Keratinocyte (primary cell): ENCODE results near the gene ZNF362. TPM values are rescaled to one million over a fixed set of nuclear protein-coding genes. Genes with fewer than 3 reads are reported as not detected.

ENCODE experiments used
- DNase-seq: peaks from one replicate; pipeline ENCODE4 v3.0.0-alpha.2; 2011; ENCODE audit warnings: low read depth, missing footprints, low spot score
- FAIRE-seq: peaks from 2 replicates; lab custom pipeline; 2011; peaks lifted over from hg19 to GRCh38; lab: Jason Lieb, UNC
- H2AFZ ChIP-seq: 2 replicates; pipeline ENCODE4 v1.6.0; 2012; ENCODE audit warnings: low read length, control low read depth, inconsistent platforms; ENCODE audit not compliant: control insufficient read depth
- H3K27ac ChIP-seq: 2 replicates; pipeline ENCODE4 v1.5.1; 2011; ENCODE audit warnings: low read length; ENCODE audit not compliant: control insufficient read depth, insufficient read depth
- H3K27me3 ChIP-seq: 3 replicates; pipeline ENCODE4 v1.6.0; 2011; ENCODE audit warnings: low read length; ENCODE audit not compliant: control insufficient read depth, insufficient read depth; ENCODE audit errors: extremely low read depth
- H3K36me3 ChIP-seq, 2 experiments: 2 replicates in 1 of 2; 3 replicates in 1 of 2; pipeline ENCODE4 v1.5.1; 2011; ENCODE audit warnings: low read length in 2 of 2, mild to moderate bottlenecking in 1 of 2; ENCODE audit not compliant: control insufficient read depth in 2 of 2, insufficient read depth in 2 of 2; ENCODE audit errors: extremely low read depth in 1 of 2
- H3K4me1 ChIP-seq: 3 replicates; pipeline ENCODE4 v1.5.1; 2011; ENCODE audit warnings: low read length; ENCODE audit not compliant: control insufficient read depth, insufficient read depth; ENCODE audit errors: extremely low read depth
- H3K4me2 ChIP-seq: 3 replicates; pipeline ENCODE4 v1.6.0; 2011; ENCODE audit warnings: low read depth, low read length; ENCODE audit not compliant: control insufficient read depth, insufficient read depth; ENCODE audit errors: extremely low read depth
- H3K4me3 ChIP-seq, 3 experiments: fragments of 200-600 bp in 1 of 3; sonication (generic) in 1 of 3; 2 replicates in 2 of 3; 3 replicates in 1 of 3; pipeline ENCODE4 v1.5.1; 2011 to 2016; ENCODE audit warnings: low read length in 3 of 3, mild to moderate bottlenecking in 3 of 3, control low read depth in 2 of 3, inconsistent platforms in 1 of 3, low read depth in 1 of 3, mixed read lengths in 1 of 3, mixed run types in 1 of 3, moderate library complexity in 1 of 3; ENCODE audit not compliant: control insufficient read depth in 2 of 3, insufficient read depth in 2 of 3; ENCODE audit errors: extremely low read depth in 1 of 3
- H3K79me2 ChIP-seq: 2 replicates; pipeline ENCODE4 v1.6.0; 2012; ENCODE audit warnings: low read length; ENCODE audit not compliant: control insufficient read depth, insufficient read depth
- H3K9ac ChIP-seq: 3 replicates; pipeline ENCODE4 v1.6.0; 2011; ENCODE audit warnings: low read length; ENCODE audit not compliant: control insufficient read depth, insufficient read depth; ENCODE audit errors: extremely low read depth
- H3K9me1 ChIP-seq: 3 replicates; pipeline ENCODE4 v1.6.0; 2011; ENCODE audit warnings: low read length; ENCODE audit not compliant: control insufficient read depth, insufficient read depth; ENCODE audit errors: extremely low read depth
- H3K9me3 ChIP-seq: 2 replicates; pipeline ENCODE4 v1.5.1; 2012; ENCODE audit warnings: low read depth, low read length; ENCODE audit not compliant: control insufficient read depth
- H4K20me1 ChIP-seq: 3 replicates; pipeline ENCODE4 v1.6.0; 2011; ENCODE audit warnings: low read length; ENCODE audit not compliant: control insufficient read depth, insufficient read depth; ENCODE audit errors: extremely low read depth
- EZH2 ChIP-seq: IDR thresholded peaks from one replicate; pipeline ENCODE4 v1.6.1; 2012; ENCODE audit warnings: inconsistent platforms, mild to moderate bottlenecking, low read length, moderate library complexity
- dilution Hi-C: fragments of 300-500 bp; cut with MboI; formaldehyde crosslinking; loops from one replicate; pipeline ENCODE4 v1.7.0; 2020; ENCODE audit warnings: low sequenced_read_pairs; ENCODE audit not compliant: extremely low pct_ligation_motif_present
- polyA plus RNA-seq, 5 experiments: library from polyadenylated mRNA; depleted of rRNA in 3 of 5; stranded (reverse) in 3 of 5; stranded (forward) in 1 of 5; unstranded in 1 of 5; fragments of >200 nt; gene quantifications; 1 replicate in 1 of 5; 2 replicates in 3 of 5; 3 replicates in 1 of 5; pipeline versions ENCODE4 v1.2.1 to v1.2.3, GENCODE V29; 2011 to 2012; ENCODE audit warnings: missing spikeins in 2 of 5, low read depth in 1 of 5, low replicate concordance in 1 of 5
- TF ChIP-seq, protein P1 (sequence below), 3 experiments: IDR thresholded peaks in 1 of 3; conservative IDR thresholded peaks in 1 of 3; optimal IDR thresholded peaks in 1 of 3; 2 replicates in 2 of 3; 3 replicates in 1 of 3; pipeline versions ENCODE3 to v1.5.1; 2011; ENCODE audit warnings: low read length in 3 of 3, mild to moderate bottlenecking in 3 of 3, moderate library complexity in 2 of 3, control low read depth in 1 of 3, inconsistent platforms in 1 of 3; ENCODE audit not compliant: insufficient read depth in 2 of 3; ENCODE audit errors: extremely low read depth in 1 of 3

Gene ZNF362
- polyA plus RNA-seq, 1 donor (not counting 4 experiments of a cell fraction or from before 2014, with no cell fraction given): 2.2 TPM

DNA sequence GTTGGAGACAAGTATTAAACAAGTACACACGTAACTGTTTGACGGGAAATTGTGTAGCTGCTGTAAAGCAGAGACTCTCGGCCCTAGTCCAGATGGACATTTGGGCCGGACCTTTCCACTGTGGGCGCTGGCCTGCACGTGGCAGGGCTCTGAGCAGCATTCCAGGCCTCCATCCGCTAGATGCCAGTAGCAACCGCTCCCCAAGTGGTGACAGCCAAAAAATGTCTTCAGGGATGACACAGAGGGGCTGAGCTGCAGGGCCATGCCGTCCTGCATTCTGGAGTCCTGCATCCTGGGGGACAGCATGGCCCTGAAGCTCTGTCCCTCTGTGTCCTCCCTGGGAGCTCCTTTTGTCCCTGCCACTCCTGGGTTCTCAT is 39.8 kb downstream of the ZNF362 start:
- TF ChIP-seq EZH2: no peak
- TF ChIP-seq, protein P1, sequence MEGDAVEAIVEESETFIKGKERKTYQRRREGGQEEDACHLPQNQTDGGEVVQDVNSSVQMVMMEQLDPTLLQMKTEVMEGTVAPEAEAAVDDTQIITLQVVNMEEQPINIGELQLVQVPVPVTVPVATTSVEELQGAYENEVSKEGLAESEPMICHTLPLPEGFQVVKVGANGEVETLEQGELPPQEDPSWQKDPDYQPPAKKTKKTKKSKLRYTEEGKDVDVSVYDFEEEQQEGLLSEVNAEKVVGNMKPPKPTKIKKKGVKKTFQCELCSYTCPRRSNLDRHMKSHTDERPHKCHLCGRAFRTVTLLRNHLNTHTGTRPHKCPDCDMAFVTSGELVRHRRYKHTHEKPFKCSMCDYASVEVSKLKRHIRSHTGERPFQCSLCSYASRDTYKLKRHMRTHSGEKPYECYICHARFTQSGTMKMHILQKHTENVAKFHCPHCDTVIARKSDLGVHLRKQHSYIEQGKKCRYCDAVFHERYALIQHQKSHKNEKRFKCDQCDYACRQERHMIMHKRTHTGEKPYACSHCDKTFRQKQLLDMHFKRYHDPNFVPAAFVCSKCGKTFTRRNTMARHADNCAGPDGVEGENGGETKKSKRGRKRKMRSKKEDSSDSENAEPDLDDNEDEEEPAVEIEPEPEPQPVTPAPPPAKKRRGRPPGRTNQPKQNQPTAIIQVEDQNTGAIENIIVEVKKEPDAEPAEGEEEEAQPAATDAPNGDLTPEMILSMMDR (optimal IDR thresholded peaks at IDR 0.05 in 1 of 3, IDR thresholded peaks at IDR 0.05 in 1 of 3, conservative IDR thresholded peaks at IDR 0.05 in 1 of 3; ENCODE audit: extremely low read depth in 1 of 3, insufficient read depth in 2 of 3, low read length in 3 of 3): no peak
- peaks cover 3% of the 10 kb centered on the region for H3K4me1 ChIP-seq

DNA sequence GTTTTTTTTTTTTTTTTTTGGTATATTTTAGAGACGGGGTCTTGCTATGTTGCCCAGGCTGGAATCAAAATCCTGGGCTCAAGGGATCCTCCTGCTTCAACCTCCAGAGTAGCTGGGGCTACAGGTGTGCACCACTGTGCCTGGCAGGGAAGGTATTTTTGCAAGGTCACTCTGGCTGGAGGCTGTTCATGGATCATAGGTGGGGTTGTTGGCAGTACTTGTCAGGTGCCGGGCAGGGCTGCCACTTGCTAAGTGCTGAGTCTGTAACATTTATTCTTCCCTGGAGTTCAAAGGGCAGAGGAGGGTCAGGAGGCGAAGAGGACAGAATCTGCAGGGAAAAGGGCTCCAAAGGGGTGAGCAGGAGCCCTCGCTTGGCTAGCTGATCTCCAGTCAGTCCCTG is 40.5 kb downstream of the ZNF362 start:
- peaks cover 2 to 4% of the 10 kb centered on the region in 2 experiments for H3K36me3 ChIP-seq
- no peaks in the 10 kb centered on the region for H3K9me1 ChIP-seq
- H3K4me1 ChIP-seq: peaks cover 3% of the 10 kb centered on the region
- no peaks in the 10 kb centered on the region for H3K79me2 ChIP-seq
- no peaks in the 10 kb centered on the region for H4K20me1 ChIP-seq
- H2AFZ ChIP-seq: no peak overlapping the region
- H3K9me3 ChIP-seq: no peaks in the 10 kb centered on the region
- H3K27ac ChIP-seq: no peak overlapping the region
- no peak for TF ChIP-seq EZH2
- TF ChIP-seq, protein P1 (optimal IDR thresholded peaks at IDR 0.05 in 1 of 3, IDR thresholded peaks at IDR 0.05 in 1 of 3, conservative IDR thresholded peaks at IDR 0.05 in 1 of 3; ENCODE audit: extremely low read depth in 1 of 3, insufficient read depth in 2 of 3, low read length in 3 of 3): no peak
- FAIRE-seq (no peak), DNase-seq (no peak)
- H3K4me3 ChIP-seq: no peak overlapping the region
- no peak overlapping the region for H3K9ac ChIP-seq
- dilution Hi-C loops: no loop called here
- H3K27me3 ChIP-seq: no peaks in the 10 kb centered on the region
- H3K4me2 ChIP-seq: no peak overlapping the region

More for the DNA sequence above, 39.8 kb downstream of the ZNF362 start:
- Histone ChIP-seq H3K27ac (no peak overlapping the region), H2AFZ (no peak overlapping the region), H3K9me3 (no peaks in the 10 kb centered on the region), H3K9me1 (no peaks in the 10 kb centered on the region), H3K4me3 (no peak overlapping the region), H3K4me2 (no peak overlapping the region), H3K79me2 (no peaks in the 10 kb centered on the region), H4K20me1 (no peaks in the 10 kb centered on the region), H3K36me3 (peaks cover 2 to 4% of the 10 kb centered on the region in 2 experiments), H3K27me3 (no peaks in the 10 kb centered on the region), H3K9ac (no peak overlapping the region)
- FAIRE-seq: no peak
- DNase-seq: no peak
- dilution Hi-C loops: no loop called here
